AG09309 (cell line): ENCODE measurements around the gene BUD31.
A peak's percentile ranks its signal among the peaks of the same experiment; 100 is the strongest.

ENCODE experiments used
- DNase-seq: peaks from one replicate; pipeline ENCODE4 v3.0.0-alpha.2; 2010; ENCODE audit warnings: low read depth
- H3K4me3 ChIP-seq: 2 replicates; pipeline ENCODE4 v1.5.1; 2011; ENCODE audit warnings: mild to moderate bottlenecking, low read depth, low read length, moderate library complexity; ENCODE audit not compliant: control insufficient read depth
- TF ChIP-seq, protein P1 (sequence below): IDR thresholded peaks from 2 replicates; pipeline ENCODE4 v1.5.1; 2011; ENCODE audit warnings: mild to moderate bottlenecking, low read depth, low read length, inconsistent platforms; ENCODE audit not compliant: insufficient read depth, control insufficient read depth; ENCODE audit errors: missing control alignments

The BUD31 gene

GRCh38 chr7:99408379-99409191 is at the start of gene BUD31, which contains the start of gene PDAP1:
TSS of gene BUD31 (plus strand) at chr7:99408969. CDS start at chr7:99411093, 2,124 bp downstream.
TSS of gene PDAP1 (minus strand) at chr7:99408597. CDS start at chr7:99408548, 49 bp downstream.
- H3K4me3 ChIP-seq, result peak within 1 kb of the TSS; percentile 57
- DNase-seq, result peak; percentile 83
- TF ChIP-seq, protein P1, sequence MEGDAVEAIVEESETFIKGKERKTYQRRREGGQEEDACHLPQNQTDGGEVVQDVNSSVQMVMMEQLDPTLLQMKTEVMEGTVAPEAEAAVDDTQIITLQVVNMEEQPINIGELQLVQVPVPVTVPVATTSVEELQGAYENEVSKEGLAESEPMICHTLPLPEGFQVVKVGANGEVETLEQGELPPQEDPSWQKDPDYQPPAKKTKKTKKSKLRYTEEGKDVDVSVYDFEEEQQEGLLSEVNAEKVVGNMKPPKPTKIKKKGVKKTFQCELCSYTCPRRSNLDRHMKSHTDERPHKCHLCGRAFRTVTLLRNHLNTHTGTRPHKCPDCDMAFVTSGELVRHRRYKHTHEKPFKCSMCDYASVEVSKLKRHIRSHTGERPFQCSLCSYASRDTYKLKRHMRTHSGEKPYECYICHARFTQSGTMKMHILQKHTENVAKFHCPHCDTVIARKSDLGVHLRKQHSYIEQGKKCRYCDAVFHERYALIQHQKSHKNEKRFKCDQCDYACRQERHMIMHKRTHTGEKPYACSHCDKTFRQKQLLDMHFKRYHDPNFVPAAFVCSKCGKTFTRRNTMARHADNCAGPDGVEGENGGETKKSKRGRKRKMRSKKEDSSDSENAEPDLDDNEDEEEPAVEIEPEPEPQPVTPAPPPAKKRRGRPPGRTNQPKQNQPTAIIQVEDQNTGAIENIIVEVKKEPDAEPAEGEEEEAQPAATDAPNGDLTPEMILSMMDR, result no peak

DNA sequence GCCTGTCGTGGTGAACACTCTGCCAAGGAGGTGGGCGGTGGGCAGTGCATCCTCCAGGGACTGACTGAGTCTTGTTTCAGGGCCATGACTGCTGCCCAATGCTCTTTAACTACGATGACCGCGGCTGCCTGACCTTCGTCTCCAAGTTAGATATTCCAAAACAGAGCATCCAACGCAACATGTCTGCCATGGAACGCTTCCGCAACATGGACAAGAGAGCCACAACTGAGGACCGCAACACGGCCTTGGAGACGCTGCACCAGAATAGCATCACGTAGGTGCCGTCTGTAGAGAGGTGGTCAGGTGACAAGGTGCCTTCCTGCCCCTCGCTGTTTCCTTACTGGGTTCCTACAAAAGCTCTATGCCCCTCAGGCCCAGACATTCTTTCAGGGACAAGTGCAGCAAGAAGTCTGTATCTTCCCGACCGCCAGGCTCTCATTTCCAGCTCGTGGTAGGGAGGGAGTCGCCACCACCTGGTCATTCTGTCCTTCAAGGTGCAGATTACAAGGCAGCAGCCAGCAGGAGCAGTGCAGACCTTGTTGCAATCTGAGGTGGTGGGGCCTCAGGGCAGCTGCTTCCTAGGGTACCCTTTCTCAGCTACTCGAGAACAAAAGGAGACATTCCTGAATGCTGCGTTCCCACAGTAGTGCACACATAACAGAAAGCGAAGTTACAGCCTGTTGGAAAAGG is 49.2 kb upstream of the BUD31 start:
- no peak overlapping the region for H3K4me3 ChIP-seq
- no peak for DNase-seq
- TF ChIP-seq, protein P1, result no peak

DNA sequence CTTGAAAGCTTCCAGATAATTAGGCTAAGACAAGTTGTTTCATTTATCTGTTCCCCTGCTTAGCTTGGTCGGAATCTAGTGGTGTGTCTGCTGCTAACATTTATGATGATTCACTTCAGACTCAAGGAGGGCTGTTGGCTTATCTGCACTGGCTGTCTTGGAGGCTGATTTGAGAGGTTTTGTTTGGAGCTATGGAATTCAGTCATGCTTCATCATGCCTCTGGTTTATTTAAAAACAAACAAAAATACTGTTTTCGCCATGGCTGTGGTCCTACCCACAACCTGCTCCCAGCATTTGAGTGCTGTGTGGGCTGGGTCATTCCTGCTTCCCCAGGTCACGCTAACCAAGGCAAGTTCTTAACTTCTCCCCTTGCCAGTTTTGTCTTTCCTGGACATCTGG is 46.0 kb upstream of the BUD31 start:
- TF ChIP-seq, protein P1, result no peak
- peak; percentile 70 for DNase-seq
- no peak overlapping the region for H3K4me3 ChIP-seq

DNA sequence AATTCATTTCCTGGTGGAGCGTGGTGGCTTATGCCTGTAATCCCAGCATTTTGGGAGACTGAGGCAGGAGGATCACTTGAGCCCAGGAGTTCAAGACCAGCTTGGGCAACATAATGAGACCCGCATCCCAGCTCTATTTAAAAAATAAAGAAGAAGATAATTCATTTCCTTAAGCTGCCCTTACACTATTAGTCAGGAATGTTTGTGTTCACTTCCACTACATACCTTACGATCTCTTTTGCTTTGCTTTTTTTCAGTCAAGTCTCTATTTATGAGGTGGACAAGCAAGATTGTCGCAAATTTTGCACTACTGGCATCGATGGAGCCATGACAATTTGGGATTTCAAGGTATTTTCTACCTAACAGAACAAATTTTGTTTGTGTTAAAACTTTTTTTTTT is 45.5 kb upstream of the BUD31 start:
- no peak for DNase-seq
- TF ChIP-seq, protein P1, result no peak
- no peak overlapping the region for H3K4me3 ChIP-seq

GRCh38 chr7:99365318-99366141 is 43.2 kb upstream of the BUD31 start:
- TF ChIP-seq, protein P1, result peak; percentile 49
- no peak overlapping the region for H3K4me3 ChIP-seq
- no peak for DNase-seq

DNA sequence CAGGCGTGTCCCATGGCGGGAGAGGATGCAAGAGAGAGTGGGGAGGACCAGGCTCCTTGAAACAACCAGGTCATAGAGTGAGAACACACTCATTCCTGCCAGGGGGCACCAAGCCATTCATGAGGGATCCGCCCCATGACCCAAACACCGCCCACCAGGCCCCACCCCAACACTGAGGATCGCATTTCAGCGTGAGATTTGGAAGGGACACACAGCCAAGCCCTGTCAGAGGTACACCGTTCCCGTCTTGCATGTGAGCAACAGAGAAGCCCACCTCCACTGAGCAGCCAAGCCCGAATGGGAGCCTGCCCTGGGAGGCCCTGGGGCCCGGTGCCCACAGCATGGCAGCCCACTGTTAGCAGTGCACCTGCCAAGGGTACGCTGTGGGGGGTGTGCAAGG is 42.1 kb upstream of the BUD31 start:
- TF ChIP-seq, protein P1, result no peak
- H3K4me3 ChIP-seq, result no peak overlapping the region

More for the DNA sequence above, 42.1 kb upstream of the BUD31 start:
- DNase-seq, result no peak
